Hippocampal formation (tissue), 2 donors: ENCODE data around the gene STRADA.
"Not testable (repeated sequence)": the region's sequence is repeated elsewhere in the genome, so short reads cannot be mapped to it uniquely, and the experiment has no call there.

Experiments used
- DNase-seq, 2 donors: peaks; one replicate each; lab custom pipeline; 2025; lab: John Stamatoyannopoulos, UW

Gene STRADA

GRCh38 chr17:63754046-63754445, 12.4 kb upstream of the STRADA start:
- no peak for DNase-seq

GRCh38 chr17:63753215-63753614, 11.6 kb upstream of the STRADA start:
- no peak for DNase-seq

GRCh38 chr17:63752707-63753106, 11.1 kb upstream of the STRADA start:
- no peak for DNase-seq

- DNase-seq: peak in 1 of 2 donors; percentile 5
Measured at GRCh38 chr17:63751806-63752205, 10.2 kb upstream of the STRADA start.

- no peak for DNase-seq
Measured at GRCh38 chr17:63741143-63741407, 524 bp downstream of the STRADA start.

- DNase-seq: no peak
Measured at GRCh38 chr17:63740464-63741142, 996 bp downstream of the STRADA start.

GRCh38 chr17:63735691-63736090, 5.9 kb downstream of the STRADA start:
- no peak for DNase-seq

- DNase-seq: no peak
Measured at GRCh38 chr17:63722403-63722802, 19.2 kb downstream of the STRADA start.

GRCh38 chr17:63720194-63720593, 21.4 kb downstream of the STRADA start:
- DNase-seq: not testable (repeated sequence)

GRCh38 chr17:63718988-63719387, 22.6 kb downstream of the STRADA start:
- DNase-seq: no peak

GRCh38 chr17:63716426-63716825, 25.2 kb downstream of the STRADA start:
- no peak for DNase-seq

- no peak for DNase-seq
Measured at GRCh38 chr17:63714550-63715277, 26.9 kb downstream of the STRADA start.

- no peak for DNase-seq
Measured at GRCh38 chr17:63709110-63709509, 32.5 kb downstream of the STRADA start.

- no peak for DNase-seq
Measured at GRCh38 chr17:63707151-63707550, 34.4 kb downstream of the STRADA start.

GRCh38 chr17:63706336-63707082, 35.1 kb downstream of the STRADA start:
- no peak for DNase-seq

- DNase-seq: no peak
Measured at GRCh38 chr17:63705657-63706056, 35.9 kb downstream of the STRADA start.

- DNase-seq: no peak
Measured at GRCh38 chr17:63704836-63705235, 36.8 kb downstream of the STRADA start.

GRCh38 chr17:63704259-63704576, 37.4 kb downstream of the STRADA start:
- no peak for DNase-seq

GRCh38 chr17:63703556-63704258, 37.9 kb downstream of the STRADA start:
- no peak for DNase-seq

- DNase-seq: no peak
Measured at GRCh38 chr17:63703029-63703428, 38.6 kb downstream of the STRADA start.

- DNase-seq: no peak
Measured at GRCh38 chr17:63702721-63703015, 38.9 kb downstream of the STRADA start.

GRCh38 chr17:63701868-63702720, 39.5 kb downstream of the STRADA start:
- DNase-seq: peak in 1 of 2 donors; percentile 15
